Left ventricle myocardium inferior (tissue), 1 donor: ENCODE results near the gene RNF224. TPM values are rescaled to one million over a fixed set of nuclear protein-coding genes. Genes with fewer than 3 reads are reported as not detected.
"Not testable (repeated sequence)": the region's sequence is repeated elsewhere in the genome, so short reads cannot be mapped to it uniquely, and the experiment has no call there.

ENCODE experiments used
- DNase-seq: peaks from one replicate; pipeline ENCODE4 v3.0.0-alpha.2; 2020
- H3K27ac ChIP-seq: fragments of 200-600 bp; replicated peaks from 2 replicates; pipeline ENCODE4 v1.8.0; 2021
- H3K27me3 ChIP-seq: fragments of 200-600 bp; 2 replicates; pipeline ENCODE4 v1.8.0; 2021; ENCODE audit warnings: low read depth
- H3K36me3 ChIP-seq: fragments of 200-600 bp; 2 replicates; pipeline ENCODE4 v1.8.0; 2021
- H3K4me1 ChIP-seq: fragments of 200-600 bp; 2 replicates; pipeline ENCODE4 v1.8.0; 2021
- H3K4me3 ChIP-seq: fragments of 200-600 bp; 2 replicates; pipeline ENCODE4 v1.8.0; 2021; ENCODE audit warnings: mild to moderate bottlenecking, moderate library complexity
- H3K9me3 ChIP-seq: fragments of 200-600 bp; replicated peaks from 2 replicates; pipeline ENCODE4 v1.8.0; 2021
- CTCF ChIP-seq: fragments of 200-600 bp; IDR thresholded peaks from 2 replicates; pipeline ENCODE4 v1.8.0; 2021; ENCODE audit warnings: antibody characterized with exemption, mild to moderate bottlenecking, borderline replicate concordance
- intact Hi-C: fragments of 100-400 bp; cut with micrococcal nuclease; formaldehyde crosslinking; loops from one replicate; pipeline ENCODE4 v1.11.0; 2022
- total RNA-seq: library from RNA; stranded (reverse); fragmentation: NEBNext Ultra II Directional; extraction: Animal tissue kit (Norgen Biotek cat#: 25700); gene quantifications from one replicate; pipeline ENCODE4 v1.2.1, GENCODE V29; 2021
- donor health status: DM: no; HTN: yes; CAD: no; lungs with severe emphysema.

Gene RNF224
- total RNA-seq, 1 donor from 2014 or later: not detected

GRCh38 chr9:137237759-137238726, 10.7 kb downstream of the RNF224 start:
- H3K27me3 ChIP-seq: peaks cover 28% of the 10 kb centered on the region
- TF ChIP-seq CTCF: no peak
- intact Hi-C loops: loop anchor here (5.0 kb wide), 1 partner anchor 121 kb away; no protein-coding TSS in a partner anchor
- DNase-seq: no peak
- no peaks in the 10 kb centered on the region for H3K9me3 ChIP-seq
- no peak overlapping the region for H3K27ac ChIP-seq
- H3K4me3 ChIP-seq: no peak overlapping the region
- H3K4me1 ChIP-seq: peaks cover 68% of the 10 kb centered on the region
- peaks cover 15% of the 10 kb centered on the region for H3K36me3 ChIP-seq

GRCh38 chr9:137239541-137240200, 12.4 kb downstream of the RNF224 start:
- peak overlapping the region; percentile 100 for H3K27ac ChIP-seq
- H3K4me1 ChIP-seq: peaks cover 84% of the 10 kb centered on the region
- DNase-seq, H3K9me3 ChIP-seq: not testable (repeated sequence)
- H3K27me3 ChIP-seq: peaks cover 11% of the 10 kb centered on the region
- H3K4me3 ChIP-seq: peak overlapping the region; percentile 84
- intact Hi-C loops: loop anchor here (5.0 kb wide), 1 partner anchor 122 kb away; no protein-coding TSS in a partner anchor
- H3K36me3 ChIP-seq: peaks cover 22% of the 10 kb centered on the region

- H3K27ac ChIP-seq: peak overlapping the region; percentile 100
- intact Hi-C loops: no loop called here
- peak; percentile 84 for DNase-seq
- no peaks in the 10 kb centered on the region for H3K9me3 ChIP-seq
- TF ChIP-seq CTCF: peak; percentile 21
- peaks cover 85% of the 10 kb centered on the region for H3K4me1 ChIP-seq
- peaks cover 4% of the 10 kb centered on the region for H3K27me3 ChIP-seq
- H3K4me3 ChIP-seq: peak overlapping the region; percentile 84
- peaks cover 22% of the 10 kb centered on the region for H3K36me3 ChIP-seq
These were observed 13.1 kb downstream of the RNF224 start for GRCh38 chr9:137240318-137240840.

GRCh38 chr9:137240841-137241489, 13.7 kb downstream of the RNF224 start, which contains the start of gene TUBB4B:
Gene TUBB4B (plus strand): TSS chr9:137241287. CDS start chr9:137241361, 74 bp downstream.
- no peaks in the 10 kb centered on the region for H3K27me3 ChIP-seq
- TF ChIP-seq CTCF: no peak
- peak within 1 kb of the TSS; percentile 100 for H3K27ac ChIP-seq
- peak; percentile 99 for DNase-seq
- no peaks in the 10 kb centered on the region for H3K9me3 ChIP-seq
- peaks cover 22% of the 10 kb centered on the region for H3K36me3 ChIP-seq
- peaks cover 79% of the 10 kb centered on the region for H3K4me1 ChIP-seq
- H3K4me3 ChIP-seq: peak within 1 kb of the TSS; percentile 96
- intact Hi-C loops: no loop called here

GRCh38 chr9:137241490-137242268, 14.4 kb downstream of the RNF224 start:
- Histone ChIP-seq H3K36me3 (peaks cover 22% of the 10 kb centered on the region), H3K27me3 (no peaks in the 10 kb centered on the region), H3K4me1 (peaks cover 72% of the 10 kb centered on the region), H3K4me3 (peak overlapping the region; percentile 96), H3K9me3 (no peaks in the 10 kb centered on the region), H3K27ac (peak overlapping the region; percentile 98)
- peak; percentile 72 for DNase-seq
- TF ChIP-seq CTCF: no peak
- intact Hi-C loops: no loop called here
